Stimulated activated CD4-positive, alpha-beta T cell treated with anti-CD3 and anti-CD28 coated beads, Interleukin-2, amount 100 ng/mL, for 4 hours (primary cell): ENCODE results near the gene HDAC7.

Source experiments
- DNase-seq: peaks from one replicate; pipeline ENCODE4 v3.0.0-alpha.2; 2020; ENCODE audit warnings: low read depth

The HDAC7 gene

GRCh38 chr12:47778881-47779280 lies 40.8 kb downstream of the HDAC7 start:
- DNase-seq: no peak

- DNase-seq: no peak
These were observed 41.8 kb downstream of the HDAC7 start for GRCh38 chr12:47777741-47778558.

GRCh38 chr12:47777151-47777550 lies 42.6 kb downstream of the HDAC7 start:
- no peak for DNase-seq

GRCh38 chr12:47776471-47777143 lies 43.1 kb downstream of the HDAC7 start:
- no peak for DNase-seq

- no peak for DNase-seq
These were observed 44.4 kb downstream of the HDAC7 start for GRCh38 chr12:47775100-47775911.

GRCh38 chr12:47774663-47775062 lies 45.0 kb downstream of the HDAC7 start:
- DNase-seq: no peak

- no peak for DNase-seq
These were observed 45.7 kb downstream of the HDAC7 start for GRCh38 chr12:47773858-47774580.

- DNase-seq: peak; percentile 56
These were observed 46.4 kb downstream of the HDAC7 start, which contains the start of gene SLC48A1 for GRCh38 chr12:47773062-47773857. Gene SLC48A1 (plus strand): TSS chr12:47773238. CDS start chr12:47773305, 67 bp downstream.

GRCh38 chr12:47772738-47773061 lies 47.0 kb downstream of the HDAC7 start:
- DNase-seq: no peak

- no peak for DNase-seq
These were observed 47.5 kb downstream of the HDAC7 start for GRCh38 chr12:47772094-47772660.

GRCh38 chr12:47771304-47771703 lies 48.4 kb downstream of the HDAC7 start:
- no peak for DNase-seq

- DNase-seq: no peak
These were observed 49.5 kb downstream of the HDAC7 start for GRCh38 chr12:47770086-47770726.

GRCh38 chr12:47769234-47770085 lies 50.2 kb downstream of the HDAC7 start:
- no peak for DNase-seq

GRCh38 chr12:47768323-47768811 lies 51.3 kb downstream of the HDAC7 start:
- no peak for DNase-seq

GRCh38 chr12:47767216-47767724 lies 52.4 kb downstream of the HDAC7 start:
- DNase-seq: peak; percentile 57

GRCh38 chr12:47766502-47767215 lies 53.0 kb downstream of the HDAC7 start:
- DNase-seq: no peak

GRCh38 chr12:47763481-47764346 lies 56.0 kb downstream of the HDAC7 start:
- DNase-seq: no peak
